GM12873 (cell line): ENCODE measurements around the gene TNFAIP3.

ENCODE experiments used
- TF ChIP-seq, protein P1 (sequence below): IDR thresholded peaks from 2 replicates; pipeline ENCODE4 v1.5.1; 2012; ENCODE audit warnings: low read depth, mild to moderate bottlenecking, moderate library complexity, low read length, control low read depth; ENCODE audit not compliant: insufficient read depth; ENCODE audit errors: missing control alignments

TNFAIP3 gene

DNA sequence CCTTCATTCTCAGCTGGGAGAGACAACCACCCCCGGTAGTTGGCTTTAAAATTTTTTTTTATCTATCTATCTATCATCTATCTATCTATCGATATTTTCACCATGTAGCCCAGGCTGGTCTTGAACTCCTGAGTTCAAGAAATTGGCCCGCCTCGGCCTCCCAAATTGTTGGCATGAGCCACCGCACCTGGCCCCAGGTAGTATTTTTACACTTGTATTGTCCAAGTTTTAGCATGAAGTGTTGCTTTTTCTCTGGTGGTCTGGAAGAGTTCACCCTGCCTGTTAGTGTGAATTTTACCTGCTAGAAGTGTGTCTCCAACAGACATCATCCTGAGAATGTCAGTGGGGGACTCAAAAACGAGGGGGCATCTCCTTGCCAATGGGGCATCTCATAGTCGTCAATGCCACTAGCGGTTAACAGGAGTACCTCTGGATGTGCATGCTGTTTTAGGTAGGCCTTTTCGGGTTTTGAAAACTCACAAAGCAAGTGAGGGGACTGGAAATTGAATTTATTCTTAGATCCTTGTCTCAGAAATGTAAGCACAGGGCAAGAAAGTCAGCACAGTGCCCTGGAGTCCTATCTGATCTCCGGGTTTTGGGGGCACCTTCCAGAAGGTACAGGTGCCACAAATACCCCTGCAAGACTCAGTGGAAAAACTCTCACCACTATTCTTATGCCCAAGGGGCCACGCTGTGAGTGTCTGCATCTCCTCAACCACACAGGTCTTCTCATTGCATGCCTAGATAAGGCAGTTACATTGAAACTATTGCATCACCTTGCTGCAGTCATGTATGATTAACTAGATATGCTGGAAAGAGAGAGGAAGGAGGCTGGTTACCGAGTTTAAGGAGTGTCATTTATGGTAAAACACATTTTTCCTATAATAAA is 37.1 kb downstream of the TNFAIP3 start:
- TF ChIP-seq, protein P1, sequence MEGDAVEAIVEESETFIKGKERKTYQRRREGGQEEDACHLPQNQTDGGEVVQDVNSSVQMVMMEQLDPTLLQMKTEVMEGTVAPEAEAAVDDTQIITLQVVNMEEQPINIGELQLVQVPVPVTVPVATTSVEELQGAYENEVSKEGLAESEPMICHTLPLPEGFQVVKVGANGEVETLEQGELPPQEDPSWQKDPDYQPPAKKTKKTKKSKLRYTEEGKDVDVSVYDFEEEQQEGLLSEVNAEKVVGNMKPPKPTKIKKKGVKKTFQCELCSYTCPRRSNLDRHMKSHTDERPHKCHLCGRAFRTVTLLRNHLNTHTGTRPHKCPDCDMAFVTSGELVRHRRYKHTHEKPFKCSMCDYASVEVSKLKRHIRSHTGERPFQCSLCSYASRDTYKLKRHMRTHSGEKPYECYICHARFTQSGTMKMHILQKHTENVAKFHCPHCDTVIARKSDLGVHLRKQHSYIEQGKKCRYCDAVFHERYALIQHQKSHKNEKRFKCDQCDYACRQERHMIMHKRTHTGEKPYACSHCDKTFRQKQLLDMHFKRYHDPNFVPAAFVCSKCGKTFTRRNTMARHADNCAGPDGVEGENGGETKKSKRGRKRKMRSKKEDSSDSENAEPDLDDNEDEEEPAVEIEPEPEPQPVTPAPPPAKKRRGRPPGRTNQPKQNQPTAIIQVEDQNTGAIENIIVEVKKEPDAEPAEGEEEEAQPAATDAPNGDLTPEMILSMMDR: no peak

DNA sequence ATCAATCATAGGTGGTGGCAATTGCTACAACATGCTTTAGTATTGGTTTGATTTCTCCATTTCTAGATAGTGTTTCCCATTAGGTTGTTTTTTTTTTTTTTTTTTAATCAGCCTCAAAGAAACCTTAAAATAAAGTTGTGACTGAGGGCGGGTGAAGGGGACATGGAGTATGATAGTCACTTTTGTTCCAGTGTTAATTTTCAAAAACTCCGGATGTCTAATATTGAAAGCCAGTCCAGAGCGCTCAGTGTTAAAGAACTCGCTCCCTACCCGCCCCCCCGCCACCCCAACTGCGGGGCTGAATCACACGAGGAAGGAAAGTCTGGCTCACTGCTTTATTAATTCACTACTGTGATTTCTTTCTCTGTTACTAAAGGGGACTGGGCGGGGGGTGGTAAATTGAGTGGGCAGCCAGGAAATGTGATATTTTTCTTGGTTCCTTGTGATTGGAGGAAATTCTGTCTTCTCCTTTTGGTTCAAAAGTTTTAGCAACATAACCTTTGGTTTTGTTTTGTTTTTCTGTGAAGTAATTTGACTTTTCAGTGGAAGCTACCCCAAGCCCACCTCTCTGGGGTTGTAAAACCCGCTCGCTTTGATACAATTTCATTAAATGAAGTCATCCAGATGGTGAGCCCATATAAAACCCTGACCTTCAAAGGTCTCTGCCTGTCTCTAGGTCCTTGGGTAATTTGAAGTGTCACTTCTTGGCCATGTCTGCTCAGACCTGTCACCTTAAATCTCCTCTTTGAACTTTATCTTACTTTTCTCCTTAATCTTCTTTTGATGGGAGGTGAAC is 38.0 kb downstream of the TNFAIP3 start:
- TF ChIP-seq, protein P1: no peak

DNA sequence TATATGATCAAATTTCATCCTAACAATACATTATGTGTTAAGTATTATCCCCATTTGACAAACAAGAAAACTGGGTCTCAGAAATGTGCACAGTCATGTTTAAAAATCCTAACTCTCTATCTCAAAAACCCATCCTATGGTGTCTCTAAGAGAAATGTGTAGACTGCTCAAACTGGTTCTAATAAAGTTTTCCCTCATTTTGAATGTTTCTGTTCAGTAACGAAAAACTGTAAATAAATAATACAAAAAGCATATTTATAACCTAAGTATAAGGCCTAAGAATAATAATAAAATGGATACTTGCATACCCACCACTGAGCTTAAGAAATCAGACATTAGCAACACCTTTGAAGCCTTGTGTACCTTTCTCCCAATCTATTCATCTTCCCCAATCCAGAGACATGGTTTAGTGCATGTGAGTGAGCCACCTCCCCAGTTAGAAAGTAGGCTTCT is 39.0 kb downstream of the TNFAIP3 start:
- TF ChIP-seq, protein P1: no peak

DNA sequence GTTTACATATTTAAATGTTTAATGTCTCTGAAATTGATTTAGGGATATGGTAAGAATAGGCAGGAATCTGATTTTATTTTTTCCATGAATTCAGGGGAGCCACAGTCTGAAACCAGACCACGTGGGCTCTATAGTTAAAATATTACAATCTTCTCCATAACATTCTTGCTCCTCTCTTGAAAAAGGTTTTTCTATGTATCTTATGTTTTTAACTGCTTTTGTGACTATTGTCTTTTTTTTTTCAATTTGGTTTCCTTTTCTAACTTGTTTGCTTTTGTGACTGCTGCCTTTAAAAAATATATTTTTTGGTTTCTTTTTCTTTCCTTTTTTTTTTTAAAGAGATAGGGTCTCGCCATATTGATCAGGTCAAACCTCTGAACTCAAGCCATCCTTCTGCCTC is 40.1 kb downstream of the TNFAIP3 start:
- TF ChIP-seq, protein P1: no peak

DNA sequence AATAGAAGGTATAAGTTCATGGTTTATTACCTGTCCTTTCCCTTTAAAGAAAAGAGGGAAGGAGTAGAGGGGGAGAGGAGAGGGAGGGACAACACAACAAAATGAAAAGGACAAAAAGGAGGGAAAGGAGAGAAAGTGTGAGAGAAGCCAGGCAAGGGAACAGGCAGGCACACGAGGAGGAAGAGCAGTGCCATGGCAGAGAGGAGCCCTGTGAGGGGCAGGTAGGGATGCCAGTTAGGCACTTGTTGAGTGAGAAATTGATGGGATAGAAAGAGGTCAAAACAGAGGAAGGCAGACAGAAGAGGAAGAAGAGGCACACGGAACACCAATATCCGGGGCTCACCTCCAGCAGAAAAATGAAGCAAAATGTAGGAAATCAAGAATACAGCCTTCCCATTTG is 42.5 kb downstream of the TNFAIP3 start:
- TF ChIP-seq, protein P1: no peak

DNA sequence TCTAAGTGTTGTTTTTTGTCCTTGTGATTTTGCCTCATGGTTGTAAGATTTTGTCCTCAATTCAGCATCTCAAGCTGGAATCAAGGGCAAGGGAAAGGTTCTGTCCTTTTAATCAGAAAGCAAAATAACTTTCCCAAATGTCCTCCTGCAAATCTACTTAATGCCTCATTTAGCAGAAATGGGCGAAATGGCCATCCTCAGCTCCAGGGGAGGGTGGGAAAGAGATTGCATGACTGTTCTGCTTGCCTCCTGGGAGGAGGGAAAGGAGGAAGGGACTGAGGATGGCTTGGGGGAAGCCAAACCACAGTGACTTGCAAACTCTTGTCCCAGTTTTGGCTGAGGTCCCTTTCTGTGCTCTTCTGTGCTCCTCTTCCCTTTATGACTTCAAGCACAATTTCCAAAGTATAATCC is 43.4 kb downstream of the TNFAIP3 start:
- TF ChIP-seq, protein P1: no peak

DNA sequence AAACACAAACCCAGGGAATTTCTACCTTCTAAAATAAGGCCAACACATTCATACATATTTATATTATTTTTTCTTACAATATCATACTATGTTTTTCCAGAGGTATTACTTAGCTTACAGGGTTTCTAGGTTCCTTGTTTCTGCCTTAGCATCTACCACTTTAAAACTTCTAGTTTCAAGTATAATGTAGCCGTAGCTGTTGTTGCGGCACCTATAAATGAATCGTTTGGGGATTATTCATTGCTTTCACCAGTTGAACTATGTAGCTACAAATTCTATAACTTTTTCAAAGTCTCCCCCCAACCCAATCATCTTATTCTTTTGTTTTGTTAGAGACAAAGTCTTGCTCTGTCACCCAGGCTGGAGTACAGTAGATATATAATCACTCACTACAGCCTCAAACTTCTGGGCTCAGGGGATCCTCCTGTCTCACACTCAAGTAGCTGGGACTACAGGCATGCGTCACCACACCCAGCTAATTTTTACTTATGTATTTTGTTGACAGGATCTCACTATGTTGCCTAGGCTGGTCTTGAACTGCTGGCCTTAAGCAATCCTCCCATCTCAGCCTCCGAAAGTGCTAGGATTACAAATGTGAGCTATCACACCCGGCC is 43.9 kb downstream of the TNFAIP3 start:
- TF ChIP-seq, protein P1: no peak
